H1 (cell line): ENCODE data around the gene ANKRD53. TPM values are rescaled to one million over a fixed set of nuclear protein-coding genes. Genes with fewer than 3 reads are reported as not detected.

Experiments
- ATF3 ChIP-seq: IDR thresholded peaks from 2 replicates; pipeline ENCODE4 v1.6.1; 2011; ENCODE audit warnings: low read depth, mild to moderate bottlenecking, low read length; ENCODE audit not compliant: insufficient read depth
- RXRA ChIP-seq: IDR thresholded peaks from 2 replicates; pipeline ENCODE4 v1.6.1; 2011; ENCODE audit warnings: low read depth, mild to moderate bottlenecking, low read length, moderate library complexity; ENCODE audit not compliant: insufficient read depth
- polyA plus RNA-seq, 7 experiments: library from polyadenylated mRNA; depleted of rRNA in 3 of 7; stranded (reverse) in 5 of 7; unstranded in 2 of 7; fragments of >200 nt in 5 of 7; fragments of 200-250 nt in 2 of 7; gene quantifications; 1 replicate in 5 of 7; 2 replicates in 1 of 7; 4 replicates in 1 of 7; pipeline versions ENCODE4 v1.2.1 to v1.2.3, GENCODE V29; 2011 to 2013; ENCODE audit warnings: missing spikeins in 2 of 7, mixed read lengths in 2 of 7
- total RNA-seq: library from RNA; stranded (reverse); fragmentation: NEBNext Ultra II Directional; extraction: Animal tissue kit (Norgen Biotek cat#: 25700); gene quantifications from 2 replicates; pipeline ENCODE4 v1.2.1, GENCODE V29; 2021
- TF ChIP-seq, protein P1 (sequence below), 3 experiments: IDR thresholded peaks; 1 replicate in 2 of 3; 2 replicates in 1 of 3; pipeline versions ENCODE4 v1.5.1 to v1.6.1; 2011; ENCODE audit warnings: low read length in 3 of 3, mild to moderate bottlenecking in 3 of 3, inconsistent platforms in 2 of 3, low read depth in 1 of 3, moderate library complexity in 1 of 3; ENCODE audit not compliant: insufficient read depth in 1 of 3; ENCODE audit errors: control extremely low read depth in 1 of 3

ANKRD53 gene
- total and polyA plus RNA-seq, 2 of the 8 experiments (the other 6 are each of a cell fraction or from before 2014, with no cell fraction given): 0.39 to 0.70 TPM

GRCh38 chr2:70988726-70989648, 10.6 kb downstream of the ANKRD53 start (continued):
- TF ChIP-seq, protein P1, sequence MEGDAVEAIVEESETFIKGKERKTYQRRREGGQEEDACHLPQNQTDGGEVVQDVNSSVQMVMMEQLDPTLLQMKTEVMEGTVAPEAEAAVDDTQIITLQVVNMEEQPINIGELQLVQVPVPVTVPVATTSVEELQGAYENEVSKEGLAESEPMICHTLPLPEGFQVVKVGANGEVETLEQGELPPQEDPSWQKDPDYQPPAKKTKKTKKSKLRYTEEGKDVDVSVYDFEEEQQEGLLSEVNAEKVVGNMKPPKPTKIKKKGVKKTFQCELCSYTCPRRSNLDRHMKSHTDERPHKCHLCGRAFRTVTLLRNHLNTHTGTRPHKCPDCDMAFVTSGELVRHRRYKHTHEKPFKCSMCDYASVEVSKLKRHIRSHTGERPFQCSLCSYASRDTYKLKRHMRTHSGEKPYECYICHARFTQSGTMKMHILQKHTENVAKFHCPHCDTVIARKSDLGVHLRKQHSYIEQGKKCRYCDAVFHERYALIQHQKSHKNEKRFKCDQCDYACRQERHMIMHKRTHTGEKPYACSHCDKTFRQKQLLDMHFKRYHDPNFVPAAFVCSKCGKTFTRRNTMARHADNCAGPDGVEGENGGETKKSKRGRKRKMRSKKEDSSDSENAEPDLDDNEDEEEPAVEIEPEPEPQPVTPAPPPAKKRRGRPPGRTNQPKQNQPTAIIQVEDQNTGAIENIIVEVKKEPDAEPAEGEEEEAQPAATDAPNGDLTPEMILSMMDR (IDR thresholded peaks at IDR 0.05; ENCODE audit: control extremely low read depth in 1 of 3, insufficient read depth in 1 of 3, low read depth in 1 of 3, low read length in 3 of 3): no peak
- no peak for TF ChIP-seq ATF3
- TF ChIP-seq RXRA: no peak
